Mononuclear cell (primary cell): ENCODE measurements around the gene SUPT4H1. TPM values are rescaled to one million over a fixed set of nuclear protein-coding genes. Genes with fewer than 3 reads are reported as not detected.

Experiments used
- H3K27me3 ChIP-seq: 2 replicates; pipeline ENCODE4 v1.6.0; 2011; ENCODE audit warnings: low read length, control low read depth; ENCODE audit not compliant: insufficient read depth
- H3K4me1 ChIP-seq: 2 replicates; pipeline ENCODE4 v1.5.1; 2011; ENCODE audit warnings: mild to moderate bottlenecking, low read length, control low read depth; ENCODE audit not compliant: insufficient read depth
- H3K4me3 ChIP-seq: 2 replicates; pipeline ENCODE4 v1.5.1; 2011; ENCODE audit warnings: mild to moderate bottlenecking, low read length, moderate library complexity
- H3K9me3 ChIP-seq: 2 replicates; pipeline ENCODE4 v1.5.1; 2011; ENCODE audit warnings: low read depth, mild to moderate bottlenecking, control low read depth, low read length
- total RNA-seq: library from RNA; depleted of rRNA; stranded (reverse); fragments of >200 nt; gene quantifications from one replicate; pipeline ENCODE4 v1.2.3, GENCODE V29; 2012

SUPT4H1 gene
- total RNA-seq, 1 donor = 65.3 TPM

- Histone ChIP-seq H3K4me3 (no peak overlapping the region), H3K9me3 (no peaks in the 10 kb centered on the region), H3K27me3 (no peaks in the 10 kb centered on the region), H3K4me1 (peaks cover 35% of the 10 kb centered on the region)
Observed at GRCh38 chr17:58373003-58373402, 21.0 kb upstream of the SUPT4H1 start.

DNA sequence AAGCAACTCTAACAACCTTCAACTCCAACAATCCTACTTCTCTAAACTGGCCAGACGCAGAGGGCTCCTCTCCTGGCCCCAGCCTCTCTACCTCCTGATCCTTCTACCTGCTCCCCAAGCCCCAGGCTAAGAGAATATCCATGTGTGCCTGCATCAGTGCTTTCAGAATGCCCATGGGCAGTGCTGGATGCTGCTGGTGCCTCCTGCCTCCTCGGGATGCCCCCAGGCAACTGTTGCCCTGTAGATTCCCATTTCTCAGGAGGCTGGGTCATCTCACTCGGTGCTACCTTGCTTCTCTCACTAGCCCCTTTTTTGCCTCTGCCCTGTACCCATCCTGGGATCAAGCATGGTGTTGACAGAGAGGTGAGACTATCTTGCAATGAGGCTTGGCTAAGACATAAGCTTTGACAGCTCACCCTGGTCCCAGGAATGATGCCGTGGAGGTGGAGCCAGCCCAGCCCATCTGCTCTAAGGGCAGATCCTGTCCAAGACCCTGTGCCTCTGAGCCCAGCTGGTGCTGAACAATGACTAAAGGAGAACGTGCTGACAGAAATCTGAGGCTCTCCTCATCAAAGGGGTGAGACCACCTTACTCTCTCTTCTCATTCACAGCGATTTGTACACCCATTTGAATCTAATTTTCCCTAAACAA, 19.4 kb upstream of the SUPT4H1 start:
- H3K4me1 ChIP-seq = peaks cover 27% of the 10 kb centered on the region

GRCh38 chr17:58370716-58371115, 18.7 kb upstream of the SUPT4H1 start:
- H3K27me3 ChIP-seq = no peaks in the 10 kb centered on the region
- no peaks in the 10 kb centered on the region for H3K9me3 ChIP-seq
- no peak overlapping the region for H3K4me3 ChIP-seq
- H3K4me1 ChIP-seq = peaks cover 26% of the 10 kb centered on the region

More for the DNA sequence above, 19.4 kb upstream of the SUPT4H1 start:
- no peak overlapping the region for H3K4me3 ChIP-seq
- H3K9me3 ChIP-seq = no peaks in the 10 kb centered on the region
- no peaks in the 10 kb centered on the region for H3K27me3 ChIP-seq

DNA sequence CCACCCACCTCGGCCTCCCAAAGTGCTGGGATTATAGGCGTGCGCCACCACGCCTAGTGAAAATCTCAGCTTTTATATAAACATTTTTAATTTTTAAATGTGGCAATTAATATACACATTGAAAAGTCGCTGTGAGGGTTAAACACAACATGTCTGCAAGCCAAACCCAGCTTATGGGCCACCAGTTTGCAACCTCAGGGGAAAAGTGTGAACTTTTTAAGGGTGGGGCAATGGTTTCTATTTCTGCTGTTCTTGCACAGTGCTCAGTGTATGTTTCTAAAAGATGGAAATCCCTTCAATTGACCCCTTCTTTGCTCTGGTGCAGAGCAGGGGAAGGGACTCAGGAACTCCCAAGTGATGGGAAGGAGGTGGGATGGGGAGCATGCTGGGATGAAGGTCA, 18.3 kb upstream of the SUPT4H1 start:
- Histone ChIP-seq H3K27me3 (no peaks in the 10 kb centered on the region), H3K9me3 (no peaks in the 10 kb centered on the region)

GRCh38 chr17:58369214-58370031, 17.4 kb upstream of the SUPT4H1 start:
- Histone ChIP-seq H3K4me3 (no peak overlapping the region), H3K9me3 (no peaks in the 10 kb centered on the region), H3K4me1 (peaks cover 20% of the 10 kb centered on the region), H3K27me3 (no peaks in the 10 kb centered on the region)

More for the DNA sequence above, 18.3 kb upstream of the SUPT4H1 start:
- Histone ChIP-seq H3K4me3 (no peak overlapping the region), H3K4me1 (peaks cover 25% of the 10 kb centered on the region)

GRCh38 chr17:58368860-58369213, 16.8 kb upstream of the SUPT4H1 start:
- peaks cover 20% of the 10 kb centered on the region for H3K4me1 ChIP-seq
- no peaks in the 10 kb centered on the region for H3K27me3 ChIP-seq
- no peaks in the 10 kb centered on the region for H3K9me3 ChIP-seq
- no peak overlapping the region for H3K4me3 ChIP-seq

DNA sequence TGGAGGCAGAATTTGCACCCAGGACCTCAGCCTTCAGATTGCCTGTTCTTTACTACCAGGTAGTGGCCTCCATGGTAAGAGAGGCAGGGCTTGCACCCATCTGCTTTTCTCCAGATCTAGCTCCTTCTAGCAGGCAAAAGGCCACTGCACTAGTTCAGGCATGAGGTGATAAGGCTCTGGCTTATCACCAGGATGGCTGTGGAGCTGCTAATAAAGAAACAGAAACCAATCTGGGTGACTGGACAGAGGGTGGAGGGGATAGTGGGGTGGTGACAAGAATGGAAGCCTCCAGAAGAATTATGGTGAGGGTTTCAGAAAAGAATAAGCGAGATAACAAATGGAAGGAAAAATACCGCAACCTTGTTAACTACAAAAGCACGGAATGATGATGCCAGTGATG, 15.5 kb upstream of the SUPT4H1 start:
- Histone ChIP-seq H3K27me3 (no peaks in the 10 kb centered on the region), H3K9me3 (no peaks in the 10 kb centered on the region), H3K4me3 (no peak overlapping the region), H3K4me1 (peaks cover 20% of the 10 kb centered on the region)

DNA sequence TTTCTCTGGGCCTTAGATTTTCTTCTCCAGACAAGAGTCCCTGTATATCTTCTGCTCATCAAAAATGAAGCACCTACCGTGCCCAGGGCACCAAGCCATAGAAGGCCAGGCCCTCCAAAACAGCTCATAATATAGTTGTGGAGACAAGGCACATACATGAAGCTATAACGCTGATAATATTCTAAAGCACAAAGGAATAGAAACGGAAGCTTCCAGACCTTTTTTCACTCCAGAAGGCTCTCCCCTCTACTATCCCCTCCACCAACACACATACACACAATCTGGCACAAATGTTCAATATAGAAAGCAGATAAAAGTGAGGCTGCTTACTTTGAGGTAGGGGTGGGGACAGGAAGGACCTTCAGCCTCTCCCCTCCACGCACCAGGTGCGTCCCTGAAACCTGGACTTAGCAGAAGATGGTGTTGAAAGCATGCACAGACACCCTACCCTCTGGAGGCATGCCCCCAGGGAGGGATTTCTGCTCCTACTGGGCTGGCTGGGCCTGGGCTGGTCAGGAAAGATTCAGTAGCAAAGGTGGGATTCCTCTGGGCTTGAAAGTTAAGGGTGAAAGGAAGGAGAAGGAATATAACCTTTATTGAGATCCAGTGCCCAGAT, 14.1 kb upstream of the SUPT4H1 start:
- Histone ChIP-seq H3K27me3 (no peaks in the 10 kb centered on the region), H3K4me1 (peaks cover 18% of the 10 kb centered on the region), H3K4me3 (no peak overlapping the region), H3K9me3 (no peaks in the 10 kb centered on the region)

- H3K9me3 ChIP-seq = no peaks in the 10 kb centered on the region
Observed at GRCh38 chr17:58365185-58365979, 13.4 kb upstream of the SUPT4H1 start.

DNA sequence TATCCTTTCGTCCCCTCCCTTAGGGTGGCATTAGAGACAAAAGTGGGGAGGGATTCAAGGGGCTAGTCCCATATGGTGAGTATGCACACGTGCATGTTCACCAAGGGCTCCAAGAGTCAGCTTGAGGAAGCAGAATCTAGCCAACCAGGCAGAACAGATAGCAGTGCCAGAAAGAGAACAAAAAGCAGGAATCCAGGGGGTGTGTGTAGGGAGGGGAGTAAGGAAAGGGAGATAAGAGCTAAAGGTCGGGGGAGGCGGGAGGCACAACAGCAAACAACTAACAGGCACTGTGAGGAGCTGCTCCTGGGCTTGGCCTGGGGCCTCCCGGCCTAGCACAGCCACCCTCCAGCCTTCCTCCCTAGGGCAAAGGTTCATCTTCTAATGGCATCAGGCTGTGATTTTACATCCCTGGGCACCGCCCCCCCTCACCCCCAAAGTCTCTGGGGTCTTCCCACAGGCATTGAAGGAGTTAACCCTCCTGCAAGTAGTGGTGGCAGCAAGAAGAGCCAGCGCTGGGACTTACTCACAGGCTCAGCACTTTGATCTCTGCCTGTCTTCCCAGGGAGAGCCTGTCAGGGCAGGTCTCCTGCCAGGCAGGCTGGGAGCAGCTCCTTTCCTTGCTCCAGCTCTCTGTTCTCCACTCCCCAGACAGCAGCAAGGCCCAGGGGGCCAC, 12.4 kb upstream of the SUPT4H1 start:
- no peak overlapping the region for H3K4me3 ChIP-seq
- peaks cover 3% of the 10 kb centered on the region for H3K4me1 ChIP-seq
- H3K9me3 ChIP-seq = no peaks in the 10 kb centered on the region
- no peaks in the 10 kb centered on the region for H3K27me3 ChIP-seq

More at GRCh38 chr17:58365185-58365979, 13.4 kb upstream of the SUPT4H1 start:
- H3K27me3 ChIP-seq = no peaks in the 10 kb centered on the region
- peaks cover 11% of the 10 kb centered on the region for H3K4me1 ChIP-seq
- H3K4me3 ChIP-seq = no peak overlapping the region

DNA sequence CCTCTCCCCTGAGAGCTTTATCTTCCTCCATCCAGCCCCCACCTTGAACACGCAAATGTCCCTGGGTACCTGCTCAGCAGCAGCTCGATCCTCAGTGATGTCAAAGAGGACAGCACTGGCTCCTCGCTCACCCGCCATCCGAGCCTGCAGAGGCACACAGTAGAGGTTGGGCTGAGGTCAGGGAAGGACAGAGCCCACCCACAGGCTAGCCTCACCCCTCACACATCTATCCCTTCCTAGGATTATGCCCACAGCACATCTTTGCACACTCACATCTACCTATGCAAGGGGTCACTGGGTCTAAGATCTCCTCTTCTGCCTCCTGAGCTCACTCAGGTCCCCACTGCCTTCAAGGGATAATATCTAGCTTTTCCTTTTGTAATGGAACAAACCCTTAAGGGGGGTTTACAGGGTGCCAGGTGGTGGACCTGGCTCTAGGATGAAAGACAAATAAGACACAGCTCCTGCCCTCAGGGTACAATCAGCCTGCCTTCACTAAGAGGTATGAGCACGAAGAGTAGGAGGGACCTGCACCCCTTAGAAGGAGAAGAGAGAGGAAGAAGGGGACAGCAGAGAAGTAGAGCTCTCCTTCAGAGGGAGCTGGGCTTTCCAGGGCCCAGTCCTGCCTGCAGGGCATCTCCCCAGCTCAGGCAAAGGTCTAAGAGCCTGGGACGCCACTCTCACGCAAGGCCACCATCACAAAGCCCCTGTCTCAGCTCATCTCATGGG, 11.6 kb upstream of the SUPT4H1 start:
- no peak overlapping the region for H3K4me3 ChIP-seq
- H3K4me1 ChIP-seq = no peaks in the 10 kb centered on the region
- no peaks in the 10 kb centered on the region for H3K9me3 ChIP-seq
- H3K27me3 ChIP-seq = no peaks in the 10 kb centered on the region

GRCh38 chr17:58362368-58363014, 10.5 kb upstream of the SUPT4H1 start:
- H3K4me1 ChIP-seq = no peaks in the 10 kb centered on the region
- no peak overlapping the region for H3K4me3 ChIP-seq
- no peaks in the 10 kb centered on the region for H3K9me3 ChIP-seq
- no peaks in the 10 kb centered on the region for H3K27me3 ChIP-seq

- Histone ChIP-seq H3K4me3 (no peak overlapping the region), H3K27me3 (no peaks in the 10 kb centered on the region), H3K9me3 (no peaks in the 10 kb centered on the region), H3K4me1 (no peaks in the 10 kb centered on the region)
Observed at GRCh38 chr17:58360296-58361063, 8.5 kb upstream of the SUPT4H1 start.
